RWPE1 (cell line): ENCODE data around the gene ITPK1.

Experiments used
- CTCF ChIA-PET: fragments of 350-600 bp; sonication (Branson Sonifier 250); formaldehyde crosslinking; extraction: SDS; loops from one replicate; lab custom pipeline; 2021; lab: Yijun Ruan, JAX
- POLR2A ChIA-PET: fragments of 400-600 bp; formaldehyde crosslinking; extraction: SDS; loops from one replicate; lab custom pipeline; 2020; ENCODE audit warnings: antibody characterized with exemption; ENCODE audit not compliant: low non-redundant PET; lab: Yijun Ruan, JAX
- DNase-seq: peaks from one replicate; pipeline ENCODE4 v3.0.0; 2012; ENCODE audit warnings: low spot score
- H3K27ac ChIP-seq: fragments of 450-650 bp; 2 replicates; pipeline ENCODE4 v1.5.1; 2017
- CTCF ChIP-seq: fragments of 450-650 bp; conservative IDR thresholded peaks from 2 replicates; pipeline ENCODE4 v1.5.1; 2017; ENCODE audit warnings: low read depth, mild to moderate bottlenecking

Gene ITPK1

DNA sequence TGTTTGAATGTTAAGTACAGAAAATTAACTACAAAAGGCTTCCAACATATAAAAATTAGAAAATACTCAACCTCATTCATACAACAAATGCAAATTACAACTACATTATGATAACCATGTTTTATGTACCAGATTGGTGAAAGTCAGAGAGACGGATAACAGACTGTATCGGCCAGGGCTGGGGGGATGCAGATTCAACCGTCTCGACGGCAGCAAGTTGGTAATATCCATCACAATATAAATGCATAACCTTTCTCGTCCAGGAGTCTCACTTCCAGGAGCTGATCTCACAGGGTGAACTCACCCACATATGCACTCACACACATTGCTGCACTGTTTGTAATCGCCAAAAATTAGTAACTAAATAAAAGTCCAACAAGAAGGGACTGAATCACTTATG lies 89.4 kb downstream of the ITPK1 start:
- POLR2A ChIA-PET = no interaction called here
- no peak for DNase-seq
- CTCF ChIA-PET = interaction anchor here (0.6 kb wide), 1 partner anchor 56 kb away, joined by 5 read pairs; no protein-coding TSS in a partner anchor
- TF ChIP-seq CTCF = no peak
- H3K27ac ChIP-seq = no peak overlapping the region

- ChIA-PET CTCF (no interaction called here), POLR2A (no interaction called here)
- no peak for TF ChIP-seq CTCF
- H3K27ac ChIP-seq = peak overlapping the region; percentile 31
- no peak for DNase-seq
Observed at GRCh38 chr14:93025055-93025454, 90.7 kb downstream of the ITPK1 start.

- no peak for DNase-seq
- ChIA-PET CTCF (no interaction called here), POLR2A (no interaction called here)
- H3K27ac ChIP-seq = peak overlapping the region; percentile 31
- TF ChIP-seq CTCF = no peak
Observed at GRCh38 chr14:93024493-93024892, 91.2 kb downstream of the ITPK1 start.

DNA sequence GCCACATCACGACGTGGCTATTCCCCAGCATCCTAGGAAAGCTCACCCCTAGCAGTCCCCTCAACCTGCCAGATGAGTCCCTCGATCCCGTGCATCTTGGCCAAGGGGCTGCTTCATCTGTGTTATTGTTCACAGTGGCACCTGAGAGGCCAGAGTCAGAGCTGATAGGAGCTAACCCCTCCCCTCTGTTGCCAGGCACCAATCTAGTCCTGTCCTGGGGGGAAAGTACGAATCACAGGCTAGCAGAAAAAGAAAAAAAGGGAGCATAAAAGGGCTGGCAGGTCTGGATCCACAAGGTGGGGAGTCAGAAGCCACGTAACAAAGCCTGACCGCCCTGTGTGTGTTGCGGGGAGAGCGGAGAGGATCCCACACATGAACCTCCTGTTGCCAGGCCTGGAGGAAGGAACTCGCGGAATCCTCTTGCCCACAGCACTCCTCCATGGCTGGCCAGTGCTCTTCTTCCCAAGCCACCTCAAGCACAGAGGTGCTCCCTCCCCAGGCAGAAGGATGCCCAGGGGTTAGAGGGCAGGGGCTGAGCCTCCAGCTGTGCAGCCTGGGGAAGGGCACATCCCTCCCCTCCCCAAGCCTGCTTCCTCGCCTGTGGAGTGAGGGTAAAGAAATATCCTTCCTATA lies 91.8 kb downstream of the ITPK1 start:
- POLR2A ChIA-PET = no interaction called here
- CTCF ChIA-PET = interaction anchor here (1.0 kb wide), 1 partner anchor 72 kb away, joined by 3 read pairs; no protein-coding TSS in a partner anchor
- no peak for TF ChIP-seq CTCF

DNA sequence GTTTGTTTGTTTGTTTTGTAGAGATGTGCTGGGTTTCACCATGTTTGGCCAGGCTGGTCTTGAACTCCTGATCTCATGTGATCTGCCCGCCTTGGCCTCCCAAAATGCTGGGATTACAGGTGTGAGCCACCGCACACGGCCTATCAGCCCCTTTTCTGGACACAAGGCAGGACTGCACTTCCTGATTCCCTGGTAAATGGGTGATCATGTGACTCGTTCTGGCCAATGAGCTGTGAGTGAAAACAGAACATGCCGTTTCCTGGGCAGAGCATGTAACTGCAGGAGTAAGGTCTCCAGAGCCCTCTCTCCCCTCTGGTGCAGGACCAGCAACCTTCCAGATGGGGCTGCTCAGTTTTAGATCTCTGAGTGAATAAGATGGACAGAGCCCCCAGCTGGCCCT lies 92.7 kb downstream of the ITPK1 start:
- ChIA-PET CTCF (interaction anchor here (1.0 kb wide), 1 partner anchor 71 kb away, joined by 3 read pairs; no protein-coding TSS in a partner anchor), POLR2A (no interaction called here)
- no peak for DNase-seq
- H3K27ac ChIP-seq = no peak overlapping the region
- no peak for TF ChIP-seq CTCF

More for the DNA sequence above, 91.8 kb downstream of the ITPK1 start:
- H3K27ac ChIP-seq = peak overlapping the region; percentile 31
- no peak for DNase-seq

GRCh38 chr14:93019970-93020369 lies 95.8 kb downstream of the ITPK1 start:
- peak overlapping the region; percentile 42 for H3K27ac ChIP-seq
- no peak for DNase-seq
- ChIA-PET CTCF (interaction anchor here (0.7 kb wide), 1 partner anchor 173 kb away, joined by 8 read pairs; no protein-coding TSS in a partner anchor), POLR2A (no interaction called here)
- no peak for TF ChIP-seq CTCF
